ENCODE data around the gene LRTM2.

The LRTM2 gene

DNA sequence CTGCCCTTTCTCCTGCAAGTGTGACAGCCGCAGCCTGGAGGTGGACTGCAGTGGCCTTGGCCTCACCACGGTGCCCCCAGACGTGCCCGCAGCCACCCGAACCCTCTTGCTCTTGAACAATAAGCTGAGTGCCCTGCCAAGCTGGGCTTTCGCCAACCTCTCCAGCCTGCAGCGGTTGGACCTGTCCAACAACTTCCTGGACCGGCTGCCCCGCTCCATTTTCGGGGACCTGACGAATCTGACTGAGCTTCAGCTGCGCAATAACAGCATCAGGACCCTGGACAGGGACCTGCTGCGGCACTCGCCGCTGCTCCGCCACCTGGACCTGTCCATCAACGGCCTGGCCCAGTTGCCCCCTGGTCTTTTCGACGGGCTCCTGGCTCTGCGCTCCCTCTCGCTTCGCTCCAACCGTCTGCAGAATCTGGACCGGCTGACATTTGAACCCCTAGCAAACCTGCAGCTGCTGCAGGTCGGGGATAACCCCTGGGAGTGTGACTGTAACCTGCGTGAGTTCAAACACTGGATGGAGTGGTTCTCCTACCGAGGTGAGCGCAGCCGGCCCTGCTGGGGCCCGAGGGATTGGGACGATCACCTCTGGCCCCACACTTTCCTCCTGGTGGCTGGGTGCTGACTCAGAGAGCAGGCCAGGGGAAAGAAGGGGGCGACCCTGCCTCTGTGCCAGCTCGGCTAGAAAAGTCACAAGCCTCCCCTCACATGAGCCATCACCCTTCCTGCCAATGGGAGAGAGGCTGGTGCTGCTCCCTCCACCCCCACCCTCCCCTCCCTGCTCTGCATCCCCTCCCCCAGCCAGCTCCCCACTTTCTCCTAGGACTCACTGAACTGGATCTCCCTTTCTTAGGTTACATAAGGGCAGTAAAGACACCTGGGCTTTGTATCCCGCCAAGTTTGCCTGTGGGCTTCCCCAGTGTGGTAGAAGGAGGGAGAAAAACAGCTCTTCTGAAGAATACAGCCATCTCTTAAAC is 10.9 kb downstream of the LRTM2 start:
- no peak for DNase-seq

DNA sequence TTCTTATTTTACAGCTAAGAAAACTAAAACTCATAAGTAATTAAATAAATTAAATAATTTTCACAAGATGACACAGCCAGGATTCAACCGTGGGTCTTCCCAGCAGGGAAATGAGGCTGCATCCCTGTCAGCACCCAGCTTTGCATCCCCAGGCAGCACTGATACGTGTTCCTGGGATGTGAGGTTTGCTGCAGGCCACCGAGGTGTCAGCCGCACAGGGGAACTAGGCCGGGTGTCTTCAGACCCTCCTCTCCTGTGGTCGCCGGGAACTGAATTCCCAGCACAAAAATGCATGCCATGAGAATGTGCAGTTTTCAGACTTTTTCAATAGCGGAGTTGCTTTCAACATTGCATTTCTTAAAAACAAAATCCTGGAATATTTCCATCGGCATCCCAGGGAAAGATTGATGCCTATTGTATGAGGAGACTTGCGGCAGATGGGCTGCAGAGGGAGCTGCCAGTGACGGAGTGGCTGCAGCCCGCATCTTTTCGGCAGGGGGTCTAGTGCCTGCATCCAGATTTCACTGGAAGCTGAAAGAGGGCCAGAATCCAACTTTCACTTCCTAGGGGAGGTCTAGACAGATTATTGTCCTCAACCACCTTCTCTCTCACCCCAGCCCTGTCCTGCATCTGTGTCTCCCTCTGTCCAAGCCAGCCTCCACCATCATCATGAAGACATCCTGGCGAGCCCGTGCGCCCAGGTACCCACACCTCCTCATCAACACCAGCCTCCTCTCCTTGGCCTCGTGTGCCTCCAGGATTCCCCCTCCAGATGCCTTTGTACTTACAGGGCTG is 12.6 kb downstream of the LRTM2 start:
- DNase-seq, result no peak

DNA sequence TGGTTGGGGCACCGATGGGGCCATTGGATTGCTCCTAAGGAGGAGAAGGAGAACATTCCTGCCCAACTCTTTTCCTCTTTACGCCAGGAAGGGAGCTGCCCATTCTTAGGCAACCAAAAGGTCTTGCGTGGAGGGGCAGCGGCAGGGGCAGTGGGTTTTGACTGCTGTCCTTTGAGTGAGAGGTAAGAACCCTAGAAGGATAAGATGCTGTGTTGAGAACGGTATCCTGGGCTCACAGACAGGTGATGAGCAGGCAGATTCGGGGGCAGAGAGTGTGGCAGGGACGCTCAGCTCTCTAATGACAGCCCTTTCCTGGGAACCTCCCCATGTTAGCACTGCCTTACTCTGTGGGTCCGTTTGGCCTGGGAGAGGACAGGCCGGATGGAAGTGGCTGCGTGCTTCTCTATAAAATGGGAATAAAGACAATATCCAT is 13.2 kb downstream of the LRTM2 start:
- no peak for DNase-seq

DNA sequence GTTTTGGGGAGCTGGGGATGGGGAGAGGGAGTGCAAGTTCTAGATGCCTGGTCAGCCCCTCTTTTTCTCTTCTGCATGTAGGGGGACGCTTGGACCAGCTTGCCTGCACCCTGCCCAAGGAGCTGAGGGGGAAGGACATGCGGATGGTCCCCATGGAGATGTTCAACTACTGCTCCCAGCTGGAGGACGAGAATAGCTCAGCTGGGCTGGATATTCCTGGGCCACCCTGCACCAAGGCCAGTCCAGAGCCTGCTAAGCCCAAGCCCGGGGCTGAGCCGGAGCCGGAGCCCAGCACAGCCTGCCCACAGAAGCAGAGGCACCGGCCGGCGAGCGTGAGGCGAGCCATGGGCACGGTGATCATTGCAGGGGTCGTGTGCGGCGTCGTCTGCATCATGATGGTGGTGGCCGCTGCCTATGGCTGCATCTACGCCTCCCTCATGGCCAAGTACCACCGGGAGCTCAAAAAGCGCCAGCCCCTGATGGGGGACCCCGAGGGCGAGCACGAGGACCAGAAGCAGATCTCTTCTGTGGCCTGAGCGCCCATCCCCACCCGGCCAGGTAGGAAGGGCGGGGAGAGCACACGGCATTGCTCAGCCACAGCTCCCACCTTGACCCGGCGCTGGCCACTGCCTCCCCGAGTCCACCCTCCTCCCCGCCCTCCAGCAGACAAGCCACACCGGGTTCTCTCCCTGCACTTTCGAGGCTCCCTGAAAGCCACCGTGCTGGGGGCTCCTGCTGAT is 14.0 kb downstream of the LRTM2 start:
- DNase-seq, result no peak

DNA sequence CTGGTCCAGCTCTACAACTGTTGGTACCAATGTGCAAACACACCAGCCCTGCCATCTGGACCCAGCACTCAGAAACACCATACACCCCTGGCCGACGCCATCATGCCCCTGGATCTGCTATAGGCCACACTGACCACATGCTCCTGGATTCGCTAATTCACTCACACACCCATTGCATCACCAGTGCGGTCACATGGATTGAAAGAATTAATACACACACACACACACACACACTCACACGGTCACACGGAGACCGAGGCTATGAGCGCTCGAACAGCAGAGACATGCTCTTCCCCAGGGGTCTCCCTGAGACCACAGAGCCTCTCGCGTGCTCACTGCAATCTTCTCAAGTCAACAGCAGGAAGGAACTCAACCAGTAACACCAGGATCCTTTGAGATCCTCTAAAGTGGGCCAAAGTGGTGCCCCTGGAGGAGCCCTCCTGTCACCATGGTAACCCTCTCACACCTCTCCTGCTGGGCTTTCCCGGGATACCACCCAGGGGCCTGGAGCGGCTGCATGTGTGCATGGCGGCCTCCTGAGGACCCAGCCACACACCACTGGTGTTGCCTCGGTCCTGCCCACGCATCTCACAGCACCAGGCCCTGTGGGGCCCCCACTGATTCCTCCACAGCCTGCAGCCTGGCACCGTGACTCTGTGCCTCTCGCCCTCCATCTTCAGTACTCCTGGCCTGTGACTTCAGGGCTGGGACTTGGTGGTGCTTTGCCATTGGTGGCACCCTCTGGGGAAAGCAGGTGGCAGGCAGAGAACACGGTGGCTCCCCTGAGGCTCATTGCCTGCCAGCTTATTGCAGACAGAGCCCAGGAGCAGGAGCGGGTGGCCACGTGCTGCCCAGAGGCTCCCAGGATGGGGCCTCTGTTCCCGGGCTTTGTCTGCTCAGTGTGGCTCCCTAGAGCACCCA is 15.1 kb downstream of the LRTM2 start:
- no peak for DNase-seq

DNA sequence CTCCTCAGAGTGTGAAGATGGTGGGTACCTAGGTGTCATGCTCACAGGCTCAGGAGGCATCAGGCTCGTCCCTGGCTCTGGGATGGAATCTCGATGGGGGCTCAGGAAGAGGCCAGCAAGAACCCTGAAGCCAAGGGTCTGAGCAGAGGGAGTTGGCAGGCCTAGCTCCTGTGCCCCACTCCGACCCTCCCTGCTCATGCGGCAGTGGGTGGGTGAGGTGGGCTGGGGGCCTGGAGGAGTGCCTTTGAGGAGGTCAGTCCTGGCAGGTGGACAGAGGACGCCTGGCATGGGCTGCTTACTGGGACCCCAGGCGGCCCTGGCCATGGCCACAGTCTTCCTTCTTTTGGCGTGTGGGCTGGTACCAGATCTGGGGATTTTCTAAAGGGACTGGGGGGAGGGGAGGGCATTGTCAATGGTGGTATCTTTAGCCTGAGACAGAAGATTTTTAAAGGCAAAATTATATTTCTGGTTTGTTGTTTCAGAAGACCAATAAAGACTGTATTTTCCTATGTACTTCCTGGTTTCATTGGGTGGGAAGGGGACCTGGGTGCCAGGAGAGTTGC is 16.0 kb downstream of the LRTM2 start:
- no peak for DNase-seq

DNA sequence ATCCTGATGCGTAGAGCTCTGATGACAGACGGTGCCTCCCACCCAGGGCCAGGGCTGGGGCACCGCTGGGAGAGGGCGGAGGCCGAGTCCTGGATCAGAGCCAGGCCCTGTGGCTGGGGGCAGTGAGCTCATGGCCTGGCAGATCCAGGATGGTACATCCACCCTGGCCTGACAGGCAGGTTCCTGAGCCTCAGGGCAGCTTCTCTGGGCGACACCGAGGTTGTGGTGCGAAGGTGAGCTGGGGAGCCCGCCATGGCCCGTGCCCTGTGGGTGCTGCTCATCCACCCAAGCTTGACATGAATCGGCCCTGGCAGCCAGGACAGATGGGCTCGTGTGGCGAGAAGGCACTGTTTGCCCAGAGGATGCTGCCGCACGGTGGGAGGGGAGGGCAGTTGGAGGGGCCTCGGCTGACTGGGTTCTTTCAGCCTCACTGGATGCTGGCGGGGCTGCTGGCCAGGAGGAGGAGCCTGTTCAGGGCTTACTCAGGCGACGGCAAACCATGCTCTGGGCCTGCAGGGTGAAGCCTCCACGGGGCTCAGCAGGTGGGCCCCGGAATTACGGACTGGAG is 16.6 kb downstream of the LRTM2 start:
- no peak for DNase-seq

DNA sequence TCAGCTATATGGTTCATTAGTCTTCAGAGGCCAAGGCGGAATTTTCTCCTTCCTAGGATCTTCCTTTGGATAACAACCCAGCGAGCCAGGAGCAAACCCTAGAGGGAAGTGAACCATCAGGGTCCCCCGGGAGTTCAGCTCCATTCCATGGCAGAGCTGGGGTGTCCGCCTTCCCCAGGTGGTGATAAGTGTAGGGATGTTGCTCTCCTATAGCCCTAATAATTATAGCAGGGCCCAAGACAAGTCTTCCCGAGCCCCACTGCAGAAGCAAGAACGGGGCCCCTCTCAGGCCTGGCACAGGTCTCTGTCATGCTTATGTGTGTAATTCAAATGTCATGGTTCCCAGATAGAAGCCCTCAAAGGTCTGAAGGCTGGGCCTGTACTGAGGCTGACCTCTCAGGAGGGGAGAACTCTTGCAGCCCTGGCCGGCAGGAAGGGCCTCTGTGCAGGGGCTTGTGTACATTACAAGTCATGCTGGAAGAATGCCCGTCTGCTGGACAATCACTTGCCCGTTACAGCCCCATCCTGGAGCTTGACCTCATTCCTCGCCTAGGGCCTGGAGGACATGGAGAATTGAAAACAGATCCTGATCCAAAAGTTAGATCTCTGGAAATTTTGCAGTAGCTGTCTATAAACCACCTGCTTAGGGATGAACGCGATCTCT is 17.3 kb downstream of the LRTM2 start:
- no peak for DNase-seq

DNA sequence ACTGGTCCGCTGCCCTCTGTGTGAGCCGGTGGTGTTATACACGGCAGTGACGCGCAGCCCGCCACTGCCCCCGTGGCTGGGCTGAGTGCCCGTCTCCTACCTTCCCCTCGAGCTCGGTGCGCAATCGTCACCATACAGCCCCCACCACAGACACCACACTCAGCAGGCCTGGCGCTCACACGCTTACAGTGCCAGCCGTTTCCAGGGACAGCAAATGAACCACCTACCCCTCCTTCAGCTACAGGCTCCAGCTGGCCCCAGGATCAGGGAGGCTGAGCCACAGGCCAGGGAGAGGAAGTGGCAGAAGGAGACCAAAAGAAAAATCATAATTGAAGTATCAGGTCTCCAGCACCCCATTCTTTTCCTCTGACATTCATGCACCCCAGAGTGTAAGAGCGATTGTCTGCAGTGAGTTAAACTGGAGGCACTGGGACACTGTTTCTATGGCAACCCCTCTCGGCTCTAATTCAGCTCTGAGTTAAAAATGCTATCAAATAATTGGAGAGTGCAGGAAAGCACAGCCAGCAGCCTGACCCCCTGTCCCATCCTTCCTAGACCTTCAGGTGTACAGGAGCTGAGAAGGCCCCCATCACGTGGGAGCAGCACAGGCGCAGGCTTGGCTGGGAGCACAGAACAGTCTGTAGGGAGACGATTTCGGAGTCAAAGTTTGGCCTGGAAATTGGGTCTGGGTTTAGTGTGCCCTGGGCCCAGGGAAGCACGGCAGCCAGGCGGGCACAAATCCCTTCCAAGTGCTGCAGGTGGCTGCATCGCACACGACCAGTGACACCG is 18.0 kb downstream of the LRTM2 start:
- no peak for DNase-seq

DNA sequence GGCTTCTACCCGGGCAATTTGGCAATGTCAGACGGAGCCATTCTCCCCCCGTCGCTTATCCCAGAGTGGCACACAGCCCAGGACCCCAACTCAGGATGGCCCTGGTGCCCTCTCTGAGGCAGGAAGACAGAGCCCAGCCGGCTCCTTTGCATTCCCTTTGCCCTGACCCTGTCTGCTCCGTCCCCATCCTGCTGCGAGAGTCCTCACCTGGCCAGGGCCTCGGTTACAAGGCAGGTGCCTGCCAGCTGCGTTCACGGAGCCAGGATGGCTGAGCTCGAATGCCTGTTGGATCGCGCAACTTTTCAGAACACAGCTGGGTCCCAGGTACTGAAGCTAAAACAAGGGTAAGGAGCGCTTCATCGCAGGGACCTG is 18.6 kb downstream of the LRTM2 start:
- DNase-seq, result no peak

DNA sequence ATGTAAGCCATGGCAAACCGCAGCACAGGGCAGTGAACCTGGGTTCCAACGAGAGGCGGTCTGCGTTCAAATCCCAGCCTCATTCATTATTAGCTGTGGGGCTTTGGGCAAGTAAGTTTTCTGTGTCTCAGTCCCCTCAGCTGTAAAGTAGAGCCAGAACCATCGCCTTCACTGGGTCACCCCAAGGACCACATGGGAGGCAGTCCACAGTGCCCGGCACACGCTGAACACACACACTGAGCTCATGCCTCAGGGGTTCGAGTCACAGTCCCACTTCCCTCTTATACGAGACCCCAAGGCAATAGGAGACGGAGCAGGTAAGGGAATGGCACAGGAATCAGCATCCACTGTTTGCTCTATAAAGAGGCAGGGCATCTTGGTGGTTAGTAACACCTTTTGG is 19.1 kb downstream of the LRTM2 start:
- DNase-seq, result no peak

DNA sequence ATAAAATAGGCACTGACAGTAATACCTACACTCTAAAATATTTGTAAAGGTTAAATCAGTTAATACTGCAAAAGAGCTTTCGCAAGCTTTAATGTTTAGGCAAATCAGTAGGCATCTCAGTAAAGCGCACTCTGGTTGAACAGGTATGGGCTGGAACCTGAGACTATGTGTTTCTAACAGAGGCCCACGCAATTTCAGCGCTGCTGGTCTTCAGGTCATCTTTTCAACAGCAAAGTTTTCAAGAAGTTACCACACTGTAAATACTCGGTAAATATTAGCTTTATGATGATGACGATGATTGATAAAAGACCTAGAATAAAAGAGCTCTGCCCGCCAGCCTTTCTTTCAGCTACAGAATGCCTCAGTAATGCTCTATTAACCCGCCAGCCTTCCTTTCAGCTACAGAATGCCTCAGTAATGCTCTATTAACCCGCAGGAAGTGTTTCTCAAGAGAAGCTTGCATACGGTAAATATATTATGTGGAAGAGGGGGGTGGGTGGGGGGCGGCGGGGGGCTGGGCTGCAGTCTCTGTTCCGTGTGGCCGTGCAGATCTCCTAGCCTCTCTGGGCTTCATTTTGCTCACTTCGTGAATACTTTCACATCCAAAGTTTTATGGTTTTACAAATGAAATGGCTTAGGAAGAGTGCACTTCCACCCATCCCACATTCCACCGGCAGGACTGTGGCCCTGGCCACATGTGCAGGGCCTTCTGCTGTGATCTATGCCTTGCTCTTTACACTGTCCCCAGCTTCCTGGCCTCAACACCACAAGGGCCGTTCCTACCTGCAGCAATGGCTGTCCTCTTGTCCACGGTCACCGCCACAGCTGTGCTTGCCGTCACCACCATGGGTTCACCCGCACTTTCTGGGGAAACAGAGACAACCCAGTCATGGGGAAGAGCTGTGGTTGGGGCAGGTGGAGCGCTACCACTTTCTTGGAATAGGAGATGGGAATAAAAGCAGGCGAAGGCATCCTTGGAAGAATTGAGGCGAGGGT is 19.9 kb downstream of the LRTM2 start:
- DNase-seq, result no peak

DNA sequence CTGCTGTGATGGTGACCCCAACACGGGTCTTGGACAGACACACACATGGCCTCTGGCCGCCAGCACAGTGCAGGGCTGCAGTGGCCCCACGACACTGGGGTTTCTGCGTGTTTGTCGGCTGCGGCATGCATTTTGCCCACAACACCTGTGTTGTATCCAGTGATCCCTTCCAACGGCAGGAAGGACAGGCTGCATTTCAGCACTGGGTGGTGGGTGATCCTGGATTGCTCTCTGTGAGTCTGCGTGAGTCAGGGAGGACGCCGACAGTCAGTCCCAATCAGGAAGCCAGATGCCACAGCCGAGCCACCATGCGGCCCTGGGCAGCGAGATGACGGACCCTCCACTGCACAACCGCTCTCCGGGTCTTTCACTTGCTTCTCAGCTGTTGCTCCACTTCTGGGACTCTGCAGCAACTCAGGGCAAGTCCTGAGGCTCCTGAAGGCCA is 20.6 kb downstream of the LRTM2 start:
- DNase-seq, result no peak

DNA sequence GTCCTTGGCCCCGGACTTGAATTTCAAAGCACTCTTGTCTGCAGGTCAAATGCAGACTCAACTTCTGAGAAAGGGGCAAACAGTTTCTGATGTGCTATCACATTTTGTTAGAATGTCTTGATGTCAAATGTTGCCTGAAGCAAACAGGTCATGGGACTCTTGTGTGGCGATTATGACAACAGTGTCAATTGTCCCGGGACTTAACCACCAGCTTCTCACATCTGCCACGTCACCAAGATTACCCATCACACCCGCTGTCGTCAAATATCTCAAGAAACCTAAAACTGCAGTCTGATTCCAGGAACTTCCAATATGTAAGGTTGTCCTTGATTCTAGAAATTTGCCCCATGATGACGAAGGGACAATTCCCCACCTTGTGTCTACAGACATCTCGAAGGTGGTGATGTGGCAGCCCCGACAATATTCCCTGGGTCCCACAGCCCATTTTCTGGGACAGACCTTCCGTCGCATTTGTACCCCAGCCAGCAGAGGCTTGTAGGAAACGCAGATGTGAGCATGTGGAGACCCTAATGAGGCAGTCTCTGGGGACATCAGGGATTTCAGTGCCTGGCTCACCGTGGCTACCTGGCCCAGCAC is 21.3 kb downstream of the LRTM2 start:
- DNase-seq, result no peak

DNA sequence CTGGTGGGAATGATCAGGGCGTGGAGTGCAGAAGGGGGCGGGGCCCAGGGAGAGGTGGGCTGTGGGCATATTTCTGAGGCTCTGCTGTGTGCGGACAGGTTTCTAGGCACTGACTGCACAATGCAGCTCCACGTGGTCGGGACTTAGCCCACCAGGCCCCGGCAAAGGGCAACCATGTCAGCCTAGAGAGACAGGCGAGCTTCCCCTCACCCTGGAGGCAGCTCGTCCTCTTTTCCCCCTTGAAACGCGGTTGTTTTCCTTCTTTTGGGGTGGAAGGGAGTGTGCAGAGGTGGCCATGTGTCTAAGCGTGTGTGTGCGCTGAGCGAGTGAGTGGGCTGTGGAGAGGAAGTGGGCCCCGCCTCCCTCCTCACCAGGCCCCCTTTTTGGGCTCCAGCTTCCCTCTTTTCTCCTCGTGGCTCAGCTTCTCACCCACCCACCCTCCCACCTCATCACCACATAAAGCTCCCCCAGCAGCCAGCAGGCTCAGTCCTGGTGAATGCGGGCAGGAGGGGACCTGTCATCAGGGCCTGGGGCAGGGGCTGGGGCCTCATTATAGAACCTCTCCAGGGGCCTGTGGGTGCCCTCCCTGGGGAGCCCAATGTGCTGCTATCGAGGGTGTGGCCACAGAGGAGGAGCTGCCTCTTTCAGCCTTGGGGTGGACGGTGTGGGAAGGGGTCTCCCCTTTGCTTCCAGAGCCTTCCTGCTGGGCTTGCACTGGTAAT is 22.0 kb downstream of the LRTM2 start:
- no peak for DNase-seq

DNA sequence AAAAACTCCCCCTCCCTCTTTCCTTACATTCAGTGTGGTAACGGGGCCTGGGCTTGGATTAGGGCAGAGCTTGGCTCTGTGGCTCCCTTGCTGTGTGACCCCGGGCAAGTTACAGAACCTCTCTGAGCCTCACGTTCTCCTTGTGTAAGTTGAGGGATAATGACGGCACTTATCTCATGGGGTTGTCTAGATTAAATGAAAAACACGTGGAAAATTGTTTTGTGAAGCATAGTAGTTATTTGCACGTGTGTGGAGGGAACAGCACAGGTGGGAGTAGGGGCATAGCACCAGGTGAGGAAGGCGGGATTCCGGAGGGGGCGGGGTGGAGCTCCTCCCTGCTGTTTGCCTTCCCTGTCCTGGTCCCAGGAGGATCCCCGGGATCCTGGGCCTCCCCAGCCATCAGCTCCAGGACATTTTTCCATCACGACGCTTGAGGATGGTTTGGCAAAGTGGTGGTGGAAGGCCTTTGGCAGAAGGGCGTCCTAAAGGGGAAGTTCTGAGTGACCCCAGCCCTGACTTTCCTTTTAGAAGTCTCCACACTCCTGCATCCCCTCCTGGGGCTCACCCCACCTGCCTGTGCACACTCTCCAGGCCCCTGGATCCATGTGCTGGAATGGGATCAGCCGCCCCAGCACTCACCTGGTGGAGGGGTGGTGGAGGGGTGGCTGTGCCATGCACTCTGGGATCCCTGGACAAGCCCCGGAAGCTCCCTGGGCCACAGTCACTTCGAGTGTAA is 22.7 kb downstream of the LRTM2 start:
- DNase-seq, result no peak

DNA sequence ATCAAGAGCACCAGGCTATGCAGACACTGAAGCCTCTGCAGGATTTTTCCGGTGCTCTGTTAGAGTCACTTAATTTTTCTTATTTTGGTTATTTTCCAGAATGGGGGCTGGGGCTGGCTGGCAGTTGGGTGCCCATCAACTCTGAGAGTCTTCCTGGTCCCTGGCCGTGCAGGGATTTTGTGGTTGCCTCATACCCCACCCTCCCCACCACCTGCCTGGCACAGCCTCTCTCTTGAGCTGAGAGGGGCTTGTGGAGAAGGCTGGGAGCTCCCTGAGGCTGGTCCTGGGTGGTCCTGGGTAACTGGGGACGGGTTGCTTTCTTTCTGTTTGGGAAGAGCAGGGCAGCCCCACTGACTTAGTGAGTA is 23.3 kb downstream of the LRTM2 start:
- no peak for DNase-seq
